Stomach smooth muscle (tissue), 2 donors: ENCODE data around the gene DGLUCY.

Experiments
- H3K27ac ChIP-seq: one replicate; pipeline ENCODE4 v1.7.0; 2013; ENCODE audit warnings: mild to moderate bottlenecking, low read length, inconsistent platforms
- H3K27me3 ChIP-seq, 2 donors: one replicate each; pipeline ENCODE4 v1.7.0; 2013; ENCODE audit warnings: low read length in 2 of 2; ENCODE audit not compliant: insufficient read depth in 2 of 2, control insufficient read depth in 1 of 2
- H3K36me3 ChIP-seq, 2 donors: one replicate each; pipeline ENCODE4 v1.7.0; 2013; ENCODE audit warnings: low read length in 2 of 2; ENCODE audit not compliant: control insufficient read depth in 2 of 2, insufficient read depth in 2 of 2
- H3K4me1 ChIP-seq: one replicate; pipeline ENCODE4 v1.7.0; 2013; ENCODE audit warnings: low read length; ENCODE audit not compliant: control insufficient read depth, insufficient read depth
- H3K4me3 ChIP-seq, 2 donors: one replicate each; pipeline ENCODE4 v1.7.0; 2013; ENCODE audit warnings: low read length in 2 of 2
- H3K9ac ChIP-seq, 2 donors: one replicate each; pipeline ENCODE4 v1.7.0; 2013; ENCODE audit warnings: low read length in 2 of 2, mild to moderate bottlenecking in 1 of 2
- H3K9me3 ChIP-seq, 2 donors: one replicate each; pipeline ENCODE4 v1.7.0; 2013; ENCODE audit warnings: low read length in 2 of 2; ENCODE audit not compliant: control insufficient read depth in 2 of 2
- donor health status: healthy.
- donor health status: Pancreatic carcinoma.

Gene DGLUCY

DNA sequence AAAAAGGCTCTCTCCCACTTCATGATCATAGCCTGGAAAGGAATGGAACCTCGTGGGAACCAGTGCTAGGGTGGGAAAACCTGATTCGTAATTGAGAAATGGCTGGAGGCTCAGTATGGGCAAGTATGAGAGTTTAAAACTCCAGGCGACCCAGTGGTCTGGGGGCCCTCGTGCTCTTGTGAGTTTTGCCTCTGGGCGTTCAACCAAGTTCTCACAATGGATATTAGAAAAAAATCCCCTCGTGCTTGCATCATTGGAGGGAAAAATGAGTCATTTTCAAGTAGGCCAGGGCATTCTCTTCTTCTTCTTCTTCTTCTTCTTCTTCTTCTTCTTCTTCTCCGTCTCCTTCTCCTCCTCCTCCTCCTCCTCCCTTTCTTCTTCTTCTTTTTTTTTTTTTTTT lies 91.6 kb downstream of the DGLUCY start:
- no peaks in the 10 kb centered on the region for H3K9me3 ChIP-seq
- H3K27me3 ChIP-seq: no peaks in the 10 kb centered on the region
- H3K4me1 ChIP-seq: peaks cover 2% of the 10 kb centered on the region
- no peak overlapping the region for H3K9ac ChIP-seq
- peaks cover 51 to 55% of the 10 kb centered on the region in 2 donors for H3K36me3 ChIP-seq
- H3K4me3 ChIP-seq: no peak overlapping the region
- no peak overlapping the region for H3K27ac ChIP-seq

- H3K27ac ChIP-seq: no peak overlapping the region
- H3K9me3 ChIP-seq: no peaks in the 10 kb centered on the region
- peaks cover 2% of the 10 kb centered on the region for H3K4me1 ChIP-seq
- peaks cover 49 to 59% of the 10 kb centered on the region in 2 donors for H3K36me3 ChIP-seq
- H3K9ac ChIP-seq: no peak overlapping the region
- no peak overlapping the region for H3K4me3 ChIP-seq
- H3K27me3 ChIP-seq: no peaks in the 10 kb centered on the region
Observed at GRCh38 chr14:91207008-91207407, 93.1 kb downstream of the DGLUCY start.

GRCh38 chr14:91211017-91211416 lies 97.1 kb downstream of the DGLUCY start:
- Histone ChIP-seq H3K9ac (no peak overlapping the region), H3K9me3 (no peaks in the 10 kb centered on the region), H3K36me3 (peaks cover 38 to 55% of the 10 kb centered on the region in 2 donors), H3K4me3 (no peak overlapping the region), H3K27me3 (no peaks in the 10 kb centered on the region), H3K4me1 (no peaks in the 10 kb centered on the region), H3K27ac (no peak overlapping the region)

- Histone ChIP-seq H3K4me3 (no peak overlapping the region), H3K9ac (no peak overlapping the region), H3K9me3 (no peaks in the 10 kb centered on the region), H3K27me3 (no peaks in the 10 kb centered on the region), H3K27ac (no peak overlapping the region), H3K4me1 (no peaks in the 10 kb centered on the region), H3K36me3 (peaks cover 43 to 47% of the 10 kb centered on the region in 2 donors)
Observed at GRCh38 chr14:91214306-91214705, 100.4 kb downstream of the DGLUCY start.

GRCh38 chr14:91215381-91215780 lies 101.5 kb downstream of the DGLUCY start:
- Histone ChIP-seq H3K9me3 (no peaks in the 10 kb centered on the region), H3K4me3 (no peak overlapping the region), H3K27me3 (no peaks in the 10 kb centered on the region), H3K9ac (no peak overlapping the region), H3K36me3 (peaks cover 41% of the 10 kb centered on the region in 2 donors), H3K4me1 (peaks cover 4% of the 10 kb centered on the region), H3K27ac (no peak overlapping the region)

DNA sequence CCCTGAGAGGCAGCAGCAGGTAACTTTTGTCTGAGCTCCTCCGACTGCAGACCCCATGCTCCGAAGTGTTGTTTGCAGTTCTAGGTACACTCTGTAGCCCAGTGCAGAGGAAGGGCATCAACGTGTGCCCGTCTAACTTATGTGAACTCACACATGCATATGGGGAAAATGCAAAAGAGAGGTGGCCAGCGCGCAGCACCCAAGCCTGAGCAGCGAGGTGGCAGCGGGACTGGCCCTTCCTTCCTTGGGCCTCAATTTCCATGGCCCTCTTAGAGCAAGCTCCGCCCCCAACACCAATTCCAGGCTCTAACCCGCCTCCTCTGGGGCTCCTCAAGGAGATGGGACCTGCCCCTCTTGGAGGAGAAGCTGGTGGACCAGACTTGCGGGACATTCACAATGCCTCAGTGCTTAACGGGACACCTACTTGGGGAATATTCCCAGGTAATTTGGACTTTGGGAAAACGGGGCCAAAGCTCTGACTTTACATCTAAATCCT lies 102.9 kb downstream of the DGLUCY start:
- Histone ChIP-seq H3K4me3 (no peak overlapping the region), H3K27me3 (no peaks in the 10 kb centered on the region), H3K27ac (no peak overlapping the region), H3K9me3 (no peaks in the 10 kb centered on the region), H3K36me3 (peaks cover 40 to 52% of the 10 kb centered on the region in 2 donors), H3K4me1 (peaks cover 4% of the 10 kb centered on the region), H3K9ac (no peak overlapping the region)

DNA sequence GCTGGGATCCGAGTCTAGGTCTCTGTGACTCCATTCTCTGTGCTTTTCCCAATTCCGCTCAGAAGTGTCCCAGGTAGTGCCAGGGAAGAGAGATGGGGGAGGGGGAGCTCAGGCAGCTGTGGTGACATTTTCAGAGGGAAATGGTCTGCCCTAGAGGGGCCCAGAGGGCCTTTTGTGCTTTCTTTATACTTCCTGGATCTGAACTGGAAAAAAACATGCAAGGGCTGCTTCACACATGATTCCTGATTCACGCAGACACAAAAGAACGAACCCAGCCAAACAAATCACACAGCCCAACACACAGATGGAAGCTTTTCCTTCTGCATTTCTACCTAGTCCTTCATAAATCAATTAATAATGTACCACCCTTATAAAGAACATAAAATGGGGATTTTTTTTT lies 104.1 kb downstream of the DGLUCY start:
- peaks cover 35 to 51% of the 10 kb centered on the region in 2 donors for H3K36me3 ChIP-seq
- H3K9ac ChIP-seq: no peak overlapping the region
- H3K9me3 ChIP-seq: no peaks in the 10 kb centered on the region
- H3K4me3 ChIP-seq: no peak overlapping the region
- H3K27me3 ChIP-seq: no peaks in the 10 kb centered on the region
- H3K27ac ChIP-seq: no peak overlapping the region
- H3K4me1 ChIP-seq: peaks cover 4% of the 10 kb centered on the region

- Histone ChIP-seq H3K27me3 (no peaks in the 10 kb centered on the region), H3K4me3 (no peak overlapping the region), H3K9me3 (no peaks in the 10 kb centered on the region), H3K4me1 (peaks cover 7% of the 10 kb centered on the region), H3K36me3 (peaks cover 38 to 58% of the 10 kb centered on the region in 2 donors), H3K9ac (no peak overlapping the region), H3K27ac (peak overlapping the region; percentile 11)
Observed at GRCh38 chr14:91219517-91220389, 105.9 kb downstream of the DGLUCY start.

- Histone ChIP-seq H3K36me3 (peaks cover 36 to 58% of the 10 kb centered on the region in 2 donors), H3K9ac (no peak overlapping the region), H3K27me3 (no peaks in the 10 kb centered on the region), H3K27ac (peak overlapping the region; percentile 11), H3K9me3 (no peaks in the 10 kb centered on the region), H3K4me3 (no peak overlapping the region), H3K4me1 (peaks cover 7% of the 10 kb centered on the region)
Observed at GRCh38 chr14:91220581-91221000, 106.7 kb downstream of the DGLUCY start.

- Histone ChIP-seq H3K9me3 (no peaks in the 10 kb centered on the region), H3K4me1 (peaks cover 7% of the 10 kb centered on the region), H3K36me3 (peaks cover 31 to 52% of the 10 kb centered on the region in 2 donors), H3K27ac (no peak overlapping the region), H3K4me3 (no peak overlapping the region), H3K27me3 (no peaks in the 10 kb centered on the region), H3K9ac (no peak overlapping the region)
Observed at GRCh38 chr14:91221270-91221669, 107.4 kb downstream of the DGLUCY start.
